C4-2B (cell line): Measurements from ENCODE around the gene SDE2.

Source experiments
- ZFX ChIP-seq: fragments of 450-650 bp; IDR thresholded peaks from 2 replicates; pipeline ENCODE4 v1.6.1; 2017
- TF ChIP-seq, protein P1 (sequence below): fragments of 450-650 bp; conservative IDR thresholded peaks from 2 replicates; pipeline ENCODE4 v1.5.1; 2017; ENCODE audit warnings: mild to moderate bottlenecking

DNA sequence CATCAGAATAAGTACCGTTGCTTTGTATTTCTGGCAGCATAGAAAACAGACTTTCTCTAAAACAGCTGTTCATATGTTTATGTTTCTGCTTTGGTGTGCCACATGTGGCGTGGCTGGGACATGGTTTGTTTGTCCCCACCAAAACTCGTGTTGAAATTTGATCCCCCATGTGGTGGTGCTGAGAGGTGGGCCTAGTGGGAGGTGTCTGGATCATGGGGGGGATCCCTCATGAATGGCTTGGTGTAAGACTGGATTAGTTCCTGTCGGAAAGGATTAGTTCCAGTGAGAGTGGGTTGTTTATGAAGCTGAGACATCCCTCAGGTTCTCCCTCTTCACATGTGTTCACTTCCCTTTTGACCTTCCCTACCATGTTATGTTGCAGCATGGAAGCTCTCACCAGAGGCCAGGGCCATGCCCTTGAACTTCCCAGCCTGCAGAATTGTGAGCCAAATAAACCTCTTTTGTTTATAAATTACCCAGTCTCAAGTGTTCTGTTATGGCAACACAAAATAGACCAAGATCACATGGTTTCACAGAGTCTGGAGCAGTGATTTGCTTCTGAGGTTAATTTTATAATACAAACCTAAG lies 45.5 kb upstream of the SDE2 start:
- TF ChIP-seq, protein P1, sequence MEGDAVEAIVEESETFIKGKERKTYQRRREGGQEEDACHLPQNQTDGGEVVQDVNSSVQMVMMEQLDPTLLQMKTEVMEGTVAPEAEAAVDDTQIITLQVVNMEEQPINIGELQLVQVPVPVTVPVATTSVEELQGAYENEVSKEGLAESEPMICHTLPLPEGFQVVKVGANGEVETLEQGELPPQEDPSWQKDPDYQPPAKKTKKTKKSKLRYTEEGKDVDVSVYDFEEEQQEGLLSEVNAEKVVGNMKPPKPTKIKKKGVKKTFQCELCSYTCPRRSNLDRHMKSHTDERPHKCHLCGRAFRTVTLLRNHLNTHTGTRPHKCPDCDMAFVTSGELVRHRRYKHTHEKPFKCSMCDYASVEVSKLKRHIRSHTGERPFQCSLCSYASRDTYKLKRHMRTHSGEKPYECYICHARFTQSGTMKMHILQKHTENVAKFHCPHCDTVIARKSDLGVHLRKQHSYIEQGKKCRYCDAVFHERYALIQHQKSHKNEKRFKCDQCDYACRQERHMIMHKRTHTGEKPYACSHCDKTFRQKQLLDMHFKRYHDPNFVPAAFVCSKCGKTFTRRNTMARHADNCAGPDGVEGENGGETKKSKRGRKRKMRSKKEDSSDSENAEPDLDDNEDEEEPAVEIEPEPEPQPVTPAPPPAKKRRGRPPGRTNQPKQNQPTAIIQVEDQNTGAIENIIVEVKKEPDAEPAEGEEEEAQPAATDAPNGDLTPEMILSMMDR: no peak
- TF ChIP-seq ZFX: no peak
